Hematopoietic multipotent progenitor cell (in vitro differentiated cells): Measurements from ENCODE around the gene METRNL. TPM values are rescaled to one million over a fixed set of nuclear protein-coding genes. Genes with fewer than 3 reads are reported as not detected.
"Not testable (repeated sequence)": the region's sequence is repeated elsewhere in the genome, so short reads cannot be mapped to it uniquely, and the experiment has no call there.

ENCODE experiments used
- DNase-seq, 3 donors: peaks; one replicate each; pipeline ENCODE4 v3.0.0-alpha.2; 2011 to 2015; ENCODE audit warnings: low read depth in 2 of 3, low spot score in 2 of 3
- total RNA-seq: library from RNA; depleted of rRNA; stranded (reverse); fragments of >200 nt; gene quantifications from one replicate; pipeline ENCODE4 v1.2.3, GENCODE V29; 2012

Gene METRNL
- total RNA-seq, result 36.9 TPM

- peak in 2 of 3 donors; percentile 56 to 57 for DNase-seq
These were observed at the start of gene METRNL for GRCh38 chr17:83079352-83079747. METRNL (plus strand) TSS chr17:83079609; CDS start chr17:83079816, 207 bp downstream.

GRCh38 chr17:83030432-83030831, 49.0 kb upstream of the METRNL start:
- DNase-seq, result no peak

GRCh38 chr17:83031321-83031945, 48.0 kb upstream of the METRNL start:
- DNase-seq, result no peak

- not testable (repeated sequence) for DNase-seq
These were observed 47.4 kb upstream of the METRNL start for GRCh38 chr17:83031946-83032451.

- no peak for DNase-seq
These were observed 46.6 kb upstream of the METRNL start for GRCh38 chr17:83032781-83033180.

GRCh38 chr17:83034525-83034924, 44.9 kb upstream of the METRNL start:
- DNase-seq, result no peak

- no peak for DNase-seq
These were observed 43.7 kb upstream of the METRNL start for GRCh38 chr17:83035722-83036121.

- DNase-seq, result no peak
These were observed 43.2 kb upstream of the METRNL start for GRCh38 chr17:83036193-83036592.

GRCh38 chr17:83036666-83037065, 42.7 kb upstream of the METRNL start:
- no peak for DNase-seq

GRCh38 chr17:83037084-83037873, 42.1 kb upstream of the METRNL start:
- DNase-seq, result no peak

- DNase-seq, result no peak
These were observed 41.6 kb upstream of the METRNL start for GRCh38 chr17:83037874-83038165.

GRCh38 chr17:83038983-83039382, 40.4 kb upstream of the METRNL start:
- DNase-seq, result not testable (repeated sequence)

- peak in 1 of 3 donors; percentile 36 for DNase-seq
These were observed 38.1 kb upstream of the METRNL start for GRCh38 chr17:83041305-83041704.

- DNase-seq, result no peak
These were observed 36.8 kb upstream of the METRNL start for GRCh38 chr17:83042522-83043158.

- DNase-seq, result not testable (repeated sequence)
These were observed 34.9 kb upstream of the METRNL start for GRCh38 chr17:83044479-83044878.

GRCh38 chr17:83046448-83047181, 32.8 kb upstream of the METRNL start:
- no peak for DNase-seq

GRCh38 chr17:83047182-83047478, 32.3 kb upstream of the METRNL start:
- no peak for DNase-seq

GRCh38 chr17:83047818-83048475, 31.5 kb upstream of the METRNL start:
- not testable (repeated sequence) for DNase-seq

- no peak for DNase-seq
These were observed 28.6 kb upstream of the METRNL start for GRCh38 chr17:83050651-83051395.
